HG03095 (cell line): Measurements from ENCODE around the gene GLO1.
A peak's percentile ranks its signal among the peaks of the same experiment; 100 is the strongest.

ENCODE experiments used
- ATAC-seq: cut with Tn5 transposase; IDR thresholded peaks from one replicate; pipeline ENCODE4 v1.9.1; 2021; ENCODE audit warnings: moderate library complexity; ENCODE audit not compliant: unreplicated experiment

The GLO1 gene

GRCh38 chr6:38702558-38703397 is at the start of gene GLO1:
TSS of gene GLO1 (minus strand) at chr6:38703145. CDS start at chr6:38703054, 91 bp downstream.
- peak; percentile 99 for ATAC-seq

- no peak for ATAC-seq
These were observed 48.1 kb upstream of the GLO1 start for GRCh38 chr6:38750968-38751615.

- no peak for ATAC-seq
These were observed 46.5 kb upstream of the GLO1 start for GRCh38 chr6:38749473-38749872.

- ATAC-seq: no peak
These were observed 36.6 kb upstream of the GLO1 start for GRCh38 chr6:38739532-38739931.

GRCh38 chr6:38738261-38738660 is 35.3 kb upstream of the GLO1 start:
- no peak for ATAC-seq

GRCh38 chr6:38736951-38737350 is 34.0 kb upstream of the GLO1 start:
- ATAC-seq: no peak

GRCh38 chr6:38730140-38730862 is 27.4 kb upstream of the GLO1 start:
- no peak for ATAC-seq

GRCh38 chr6:38728203-38728602 is 25.3 kb upstream of the GLO1 start:
- no peak for ATAC-seq

GRCh38 chr6:38725414-38726183 is 22.7 kb upstream of the GLO1 start:
- ATAC-seq: no peak

- ATAC-seq: no peak
These were observed 21.4 kb upstream of the GLO1 start for GRCh38 chr6:38724343-38724742.

GRCh38 chr6:38723783-38724182 is 20.8 kb upstream of the GLO1 start:
- ATAC-seq: no peak

- ATAC-seq: no peak
These were observed 19.9 kb upstream of the GLO1 start for GRCh38 chr6:38722727-38723334.

GRCh38 chr6:38722038-38722437 is 19.1 kb upstream of the GLO1 start:
- ATAC-seq: no peak

GRCh38 chr6:38720295-38720694 is 17.4 kb upstream of the GLO1 start:
- no peak for ATAC-seq

GRCh38 chr6:38719358-38719757 is 16.4 kb upstream of the GLO1 start:
- ATAC-seq: no peak

GRCh38 chr6:38716825-38717224 is 13.9 kb upstream of the GLO1 start:
- ATAC-seq: no peak

- no peak for ATAC-seq
These were observed 12.2 kb upstream of the GLO1 start, which contains the start of gene DNAH8 for GRCh38 chr6:38715016-38715689. TSS of gene DNAH8 (plus strand) at chr6:38715311. CDS start at chr6:38722810, 7,499 bp downstream.

- no peak for ATAC-seq
These were observed 11.5 kb upstream of the GLO1 start for GRCh38 chr6:38714239-38715015.

GRCh38 chr6:38713812-38714211 is 10.9 kb upstream of the GLO1 start:
- no peak for ATAC-seq
